IMR-90 (cell line): ENCODE data around the gene DNMT3L.

Source experiments
- CTCF ChIP-seq: conservative IDR thresholded peaks from 2 replicates; pipeline ENCODE4 v1.5.1; 2012; ENCODE audit warnings: mild to moderate bottlenecking, low read depth, low read length, improper control_type of control experiment
- FOS ChIP-seq: fragments of 150-350 bp; IDR thresholded peaks from 2 replicates; pipeline ENCODE4 v1.6.1; 2016; ENCODE audit warnings: low read depth, low read length
- MXI1 ChIP-seq: IDR thresholded peaks from 2 replicates; pipeline ENCODE4 v1.6.1; 2012; ENCODE audit warnings: low read depth, mild to moderate bottlenecking, low read length, moderate library complexity, borderline replicate concordance
- RCOR1 ChIP-seq: IDR thresholded peaks from 2 replicates; pipeline ENCODE4 v1.6.1; 2012; ENCODE audit warnings: mild to moderate bottlenecking, low read length, improper control_type of control experiment; ENCODE audit not compliant: insufficient replicate concordance

- TF ChIP-seq MXI1 (no peak), CTCF (no peak), RCOR1 (no peak), FOS (no peak)
These were observed 49.2 kb upstream of the DNMT3L start for GRCh38 chr21:44310628-44311507.
